ENCODE data around the gene MICB. TPM values are rescaled to one million over a fixed set of nuclear protein-coding genes. Genes with fewer than 3 reads are reported as not detected.

MICB gene
- total RNA-seq, 5 donors from 2014 or later (not counting 1 experiment from before 2014, with no cell fraction given) = 15.7 to 21.7 (median 16.1) TPM

DNA sequence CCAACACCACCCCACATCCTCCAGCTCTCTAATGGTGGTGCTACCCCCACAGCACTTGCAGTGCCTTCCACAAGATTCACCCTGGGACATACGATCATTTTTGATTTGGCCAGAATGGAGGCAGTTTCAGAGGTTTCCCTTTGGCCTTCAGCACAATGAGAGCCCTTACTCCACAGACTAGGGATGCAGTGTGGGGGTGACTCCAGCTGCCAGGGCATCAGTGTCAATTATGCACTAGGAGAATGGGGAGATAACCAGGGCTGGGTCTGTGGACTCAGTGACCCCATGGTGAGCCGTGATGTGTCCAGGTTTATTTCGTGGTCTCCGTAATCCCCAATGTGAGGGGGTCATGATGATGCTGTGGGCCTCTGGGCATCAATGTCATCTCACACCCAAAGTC is 31.5 kb upstream of the MICB start:
- Mint-ChIP-seq H3K27ac (peak overlapping the region; percentile 7 to 71), H3K4me3 (peak overlapping the region; percentile 98 to 100 (median 99)), H3K36me3 (peaks cover 24% of the 10 kb centered on the region), H3K27me3 (no peaks in the 10 kb centered on the region), H3K9me3 (no peaks in the 10 kb centered on the region), H3K4me1 (peaks cover 85 to 94% (median 93%) of the 10 kb centered on the region in 3 donors)
- Histone ChIP-seq H3K4me3 (ENCODE audit: control insufficient read depth in 1 of 2, extremely low read depth in 1 of 2, low read length in 1 of 2) (peak overlapping the region in 1 of 2 donors; percentile 32), H3K9me3 (no peaks in the 10 kb centered on the region), H3K36me3 (ENCODE audit: control insufficient read depth in 2 of 2, extremely low read depth in 1 of 2, insufficient read depth in 1 of 2, low read length in 1 of 2) (peaks cover 0 to 34% of the 10 kb centered on the region in 2 donors), H3K27ac (ENCODE audit: low read length) (peak overlapping the region; percentile 16), H3K4me1 (ENCODE audit: control insufficient read depth in 1 of 2, extremely low read depth in 1 of 2, insufficient read depth in 2 of 2, low read length in 2 of 2) (peaks cover 53 to 87% of the 10 kb centered on the region in 2 experiments), H3K27me3 (replicated peaks in 1 of 2; ENCODE audit: control insufficient read depth in 2 of 2, extremely low read depth in 1 of 2, insufficient read depth in 2 of 2, low read length in 1 of 2) (no peaks in the 10 kb centered on the region)
- CTCF ChIA-PET = no interaction called here
- no peak for DNase-seq
- POLR2A ChIA-PET = no interaction called here
- WGBS (ENCODE audit: insufficient coverage) = no CpG with 5 or more reads among the region's 4 CpGs
- no peak for ATAC-seq (replicated peaks in 1 of 4)

- Histone ChIP-seq H3K9me3 (no peaks in the 10 kb centered on the region), H3K36me3 (ENCODE audit: control insufficient read depth in 2 of 2, extremely low read depth in 1 of 2, insufficient read depth in 1 of 2, low read length in 1 of 2) (peaks cover 0 to 36% of the 10 kb centered on the region in 2 donors), H3K27me3 (replicated peaks in 1 of 2; ENCODE audit: control insufficient read depth in 2 of 2, extremely low read depth in 1 of 2, insufficient read depth in 2 of 2, low read length in 1 of 2) (no peaks in the 10 kb centered on the region), H3K4me3 (ENCODE audit: control insufficient read depth in 1 of 2, extremely low read depth in 1 of 2, low read length in 1 of 2) (no peak overlapping the region), H3K27ac (ENCODE audit: low read length) (no peak overlapping the region), H3K4me1 (ENCODE audit: control insufficient read depth in 1 of 2, extremely low read depth in 1 of 2, insufficient read depth in 2 of 2, low read length in 2 of 2) (peaks cover 52 to 86% of the 10 kb centered on the region in 2 experiments)
- Mint-ChIP-seq H3K4me1 (peaks cover 86 to 95% (median 94%) of the 10 kb centered on the region in 3 donors), H3K4me3 (peak overlapping the region; percentile 18 to 100 (median 99)), H3K36me3 (peaks cover 24% of the 10 kb centered on the region), H3K9me3 (no peaks in the 10 kb centered on the region), H3K27ac (peak overlapping the region; percentile 23 to 71), H3K27me3 (no peaks in the 10 kb centered on the region)
- ATAC-seq (replicated peaks in 1 of 4) (no peak), DNase-seq (no peak)
- WGBS (ENCODE audit: insufficient coverage) = 89% methylated on average over 7 of the region's 8 CpGs
- CTCF ChIA-PET = no interaction called here
- POLR2A ChIA-PET = no interaction called here
Observed at GRCh38 chr6:31467151-31467550, 30.8 kb upstream of the MICB start.

DNA sequence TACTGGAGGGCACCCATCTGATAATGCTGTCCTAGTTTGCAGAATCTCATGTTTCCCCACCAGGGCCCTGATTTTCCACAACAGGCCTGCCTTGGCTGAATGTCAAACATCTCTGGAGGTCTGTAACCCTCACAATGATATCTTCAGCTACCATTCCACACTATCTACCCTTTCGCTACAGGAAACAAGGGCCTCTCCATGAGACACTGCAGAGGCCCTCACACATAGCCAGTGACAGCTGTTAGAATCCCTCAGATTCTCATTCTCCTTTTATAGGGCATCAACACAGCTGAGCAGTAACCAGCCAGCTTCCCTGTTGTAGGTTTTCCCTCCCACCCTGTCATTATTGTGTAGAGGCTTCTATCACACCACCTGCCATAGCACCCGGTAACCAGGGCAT is 29.6 kb upstream of the MICB start:
- peak overlapping the region in 1 of 3 donors; percentile 100 for H3K4me3 Mint-ChIP-seq

GRCh38 chr6:31470801-31471200 is 27.1 kb upstream of the MICB start:
- Histone ChIP-seq H3K27me3 (replicated peaks in 1 of 2; ENCODE audit: control insufficient read depth in 2 of 2, extremely low read depth in 1 of 2, insufficient read depth in 2 of 2, low read length in 1 of 2) (no peaks in the 10 kb centered on the region), H3K36me3 (ENCODE audit: control insufficient read depth in 2 of 2, extremely low read depth in 1 of 2, insufficient read depth in 1 of 2, low read length in 1 of 2) (peaks cover 0 to 23% of the 10 kb centered on the region in 2 donors), H3K27ac (ENCODE audit: low read length) (peak overlapping the region; percentile 6), H3K9me3 (no peaks in the 10 kb centered on the region), H3K4me1 (ENCODE audit: control insufficient read depth in 1 of 2, extremely low read depth in 1 of 2, insufficient read depth in 2 of 2, low read length in 2 of 2) (peaks cover 33 to 88% of the 10 kb centered on the region in 2 experiments), H3K4me3 (ENCODE audit: control insufficient read depth in 1 of 2, extremely low read depth in 1 of 2, low read length in 1 of 2) (no peak overlapping the region)
- H3K4me3 Mint-ChIP-seq = peak overlapping the region in 1 of 3 donors; percentile 67
- H3K27ac Mint-ChIP-seq = peak overlapping the region; percentile 46 to 66
- ATAC-seq (replicated peaks in 1 of 4) (no peak), DNase-seq (no peak)
- CTCF ChIA-PET = no interaction called here
- POLR2A ChIA-PET = no interaction called here
- H3K27me3 Mint-ChIP-seq = no peaks in the 10 kb centered on the region
- no peaks in the 10 kb centered on the region for H3K9me3 Mint-ChIP-seq
- H3K4me1 Mint-ChIP-seq = peaks cover 96 to 98% (median 97%) of the 10 kb centered on the region in 3 donors
- WGBS (ENCODE audit: insufficient coverage) = 83% methylated on average over 2 of the region's 2 CpGs
- H3K36me3 Mint-ChIP-seq = peaks cover 6% of the 10 kb centered on the region

More for the DNA sequence above, 29.6 kb upstream of the MICB start:
- Histone ChIP-seq H3K36me3 (ENCODE audit: control insufficient read depth in 2 of 2, extremely low read depth in 1 of 2, insufficient read depth in 1 of 2, low read length in 1 of 2) (peaks cover 0 to 36% of the 10 kb centered on the region in 2 donors), H3K4me3 (ENCODE audit: control insufficient read depth in 1 of 2, extremely low read depth in 1 of 2, low read length in 1 of 2) (no peak overlapping the region), H3K9me3 (no peaks in the 10 kb centered on the region), H3K27me3 (replicated peaks in 1 of 2; ENCODE audit: control insufficient read depth in 2 of 2, extremely low read depth in 1 of 2, insufficient read depth in 2 of 2, low read length in 1 of 2) (no peaks in the 10 kb centered on the region), H3K4me1 (ENCODE audit: control insufficient read depth in 1 of 2, extremely low read depth in 1 of 2, insufficient read depth in 2 of 2, low read length in 2 of 2) (peaks cover 49 to 87% of the 10 kb centered on the region in 2 experiments), H3K27ac (ENCODE audit: low read length) (no peak overlapping the region)
- Mint-ChIP-seq H3K27me3 (no peaks in the 10 kb centered on the region), H3K4me1 (peaks cover 89 to 95% (median 94%) of the 10 kb centered on the region in 3 donors), H3K27ac (peak overlapping the region in 1 of 2 donors; percentile 52), H3K9me3 (no peaks in the 10 kb centered on the region), H3K36me3 (peaks cover 24% of the 10 kb centered on the region)
- POLR2A ChIA-PET = interaction anchor here in 1 of 2 donors (0.6 to 0.8 kb wide), 2 partner anchors 16 to 146 kb away, joined by 3 to 8 read pairs; no protein-coding TSS in a partner anchor
- CTCF ChIA-PET = no interaction called here
- ATAC-seq (replicated peaks in 1 of 4) = no peak
- no peak for DNase-seq
- 75% methylated on average over 1 of the region's 2 CpGs for WGBS (ENCODE audit: insufficient coverage)

- peaks cover 90 to 92% (median 90%) of the 10 kb centered on the region in 3 donors for H3K4me1 Mint-ChIP-seq
- Histone ChIP-seq H3K27ac (ENCODE audit: low read length) (no peak overlapping the region), H3K4me1 (ENCODE audit: control insufficient read depth in 1 of 2, extremely low read depth in 1 of 2, insufficient read depth in 2 of 2, low read length in 2 of 2) (peaks cover 24 to 79% of the 10 kb centered on the region in 2 experiments), H3K27me3 (replicated peaks in 1 of 2; ENCODE audit: control insufficient read depth in 2 of 2, extremely low read depth in 1 of 2, insufficient read depth in 2 of 2, low read length in 1 of 2) (no peaks in the 10 kb centered on the region), H3K36me3 (ENCODE audit: control insufficient read depth in 2 of 2, extremely low read depth in 1 of 2, insufficient read depth in 1 of 2, low read length in 1 of 2) (peaks cover 0 to 19% of the 10 kb centered on the region in 2 donors), H3K9me3 (no peaks in the 10 kb centered on the region), H3K4me3 (ENCODE audit: control insufficient read depth in 1 of 2, extremely low read depth in 1 of 2, low read length in 1 of 2) (no peak overlapping the region)
- ATAC-seq (replicated peaks in 1 of 4) (no peak), DNase-seq (no peak)
- no peaks in the 10 kb centered on the region for H3K27me3 Mint-ChIP-seq
- no peaks in the 10 kb centered on the region for H3K9me3 Mint-ChIP-seq
- ChIA-PET POLR2A (no interaction called here), CTCF (no interaction called here)
- H3K4me3 Mint-ChIP-seq = peak overlapping the region in 2 of 3 donors; percentile 17 to 67
- H3K27ac Mint-ChIP-seq = peak overlapping the region; percentile 66 to 68
- 44% methylated on average over 2 of the region's 2 CpGs for WGBS (ENCODE audit: insufficient coverage)
- peaks cover 6% of the 10 kb centered on the region for H3K36me3 Mint-ChIP-seq
Observed at GRCh38 chr6:31471711-31472110, 26.2 kb upstream of the MICB start.

DNA sequence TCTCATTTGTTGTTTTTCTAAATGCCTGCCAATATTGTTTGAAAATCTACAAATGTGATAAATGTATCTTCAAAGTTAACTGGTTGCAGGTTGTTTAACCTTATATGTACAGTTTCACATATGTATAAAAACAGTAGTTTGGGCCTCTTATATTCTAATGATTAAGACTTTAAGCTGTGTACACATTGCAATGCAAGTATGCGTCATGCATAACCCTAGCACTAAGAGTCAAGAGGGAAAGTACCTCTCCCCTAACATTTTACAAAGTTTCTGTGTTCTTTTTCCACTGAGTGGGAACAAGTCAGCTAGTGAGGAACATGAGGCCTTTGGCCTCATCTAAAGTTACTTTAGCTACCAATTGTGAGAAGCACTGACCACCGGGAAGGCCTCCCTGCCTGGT is 25.7 kb upstream of the MICB start:
- H3K27me3 Mint-ChIP-seq = no peaks in the 10 kb centered on the region
- H3K27me3 ChIP-seq (replicated peaks in 1 of 2; ENCODE audit: control insufficient read depth in 2 of 2, extremely low read depth in 1 of 2, insufficient read depth in 2 of 2, low read length in 1 of 2) = no peaks in the 10 kb centered on the region
- DNase-seq (no peak), ATAC-seq (replicated peaks in 1 of 4) (no peak)
- peaks cover 85 to 92% (median 89%) of the 10 kb centered on the region in 3 donors for H3K4me1 Mint-ChIP-seq
- no peaks in the 10 kb centered on the region for H3K9me3 Mint-ChIP-seq
- peak overlapping the region in 1 of 3 donors; percentile 67 for H3K4me3 Mint-ChIP-seq
- no peak overlapping the region for H3K27ac ChIP-seq (ENCODE audit: low read length)
- CTCF ChIA-PET = no interaction called here
- WGBS (ENCODE audit: insufficient coverage) = 78% methylated on average over 1 of the region's 2 CpGs
- POLR2A ChIA-PET = no interaction called here
- peaks cover 6% of the 10 kb centered on the region for H3K36me3 Mint-ChIP-seq
- H3K4me3 ChIP-seq (ENCODE audit: control insufficient read depth in 1 of 2, extremely low read depth in 1 of 2, low read length in 1 of 2) = no peak overlapping the region
- H3K9me3 ChIP-seq = no peaks in the 10 kb centered on the region
- H3K4me1 ChIP-seq (ENCODE audit: control insufficient read depth in 1 of 2, extremely low read depth in 1 of 2, insufficient read depth in 2 of 2, low read length in 2 of 2) = peaks cover 19 to 74% of the 10 kb centered on the region in 2 experiments
- peaks cover 0 to 17% of the 10 kb centered on the region in 2 donors for H3K36me3 ChIP-seq (ENCODE audit: control insufficient read depth in 2 of 2, extremely low read depth in 1 of 2, insufficient read depth in 1 of 2, low read length in 1 of 2)
- peak overlapping the region; percentile 15 to 68 for H3K27ac Mint-ChIP-seq

All from T-cell (primary cell).